GM19351 (cell line): ENCODE data around the gene MBNL3.
"Not testable (repeated sequence)": the region's sequence is repeated elsewhere in the genome, so short reads cannot be mapped to it uniquely, and the experiment has no call there.

Experiments used
- ATAC-seq: cut with Tn5 transposase; IDR thresholded peaks from one replicate; pipeline ENCODE4 v1.9.1; 2021; ENCODE audit warnings: mild to moderate bottlenecking, moderate library complexity; ENCODE audit not compliant: unreplicated experiment

MBNL3 gene

DNA sequence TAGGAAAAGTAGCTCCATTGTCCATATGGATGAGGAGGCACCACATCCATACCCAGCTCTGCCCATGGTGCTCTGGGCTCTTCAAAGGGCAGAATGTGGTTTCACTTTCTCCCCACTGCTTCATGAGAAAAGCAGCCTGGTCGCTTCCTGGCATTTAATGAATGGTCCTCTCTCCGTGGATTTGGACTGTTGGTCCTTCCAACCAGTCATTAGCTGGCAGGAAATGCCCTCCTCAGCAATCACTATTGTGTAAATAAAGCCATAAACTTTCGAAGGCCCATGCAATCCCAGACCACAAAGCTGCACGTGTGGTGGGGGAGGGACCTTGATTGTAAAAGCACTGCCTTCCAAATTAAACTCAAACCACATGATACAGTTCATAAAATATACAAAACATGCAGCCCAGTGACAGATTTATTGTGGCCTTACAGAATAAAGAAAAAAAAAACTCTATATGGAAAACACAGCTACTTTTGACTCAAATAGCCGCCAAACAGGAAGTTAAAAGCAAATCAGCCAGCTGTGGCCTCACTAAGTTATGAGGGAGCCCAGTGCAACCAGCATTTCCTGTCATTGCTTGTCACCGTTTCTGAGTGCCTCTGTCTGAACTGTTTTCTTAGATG lies 8.1 kb downstream of the MBNL3 start:
- ATAC-seq, result peak; percentile 90

- ATAC-seq, result no peak
Observed at GRCh38 chrX:132474544-132475248, 14.1 kb downstream of the MBNL3 start.

DNA sequence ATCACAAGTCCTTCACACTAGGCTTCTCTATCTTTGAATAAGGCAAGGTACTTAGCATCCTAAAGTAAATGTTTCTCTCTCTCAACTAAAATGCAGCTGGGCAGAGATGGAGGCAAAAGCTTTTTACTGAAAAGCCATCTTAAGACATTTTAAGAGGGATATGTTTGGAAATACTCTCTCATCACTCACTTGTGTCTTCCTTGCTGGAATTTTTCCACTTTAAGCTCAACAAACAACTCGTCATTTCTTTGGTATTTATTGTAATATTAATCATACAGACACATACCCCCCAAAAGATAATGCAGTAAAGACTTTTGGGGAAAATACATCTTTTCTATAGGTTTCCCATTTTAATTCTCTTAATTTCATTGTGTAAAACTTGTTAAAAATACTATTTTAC lies 16.4 kb downstream of the MBNL3 start:
- ATAC-seq, result no peak

DNA sequence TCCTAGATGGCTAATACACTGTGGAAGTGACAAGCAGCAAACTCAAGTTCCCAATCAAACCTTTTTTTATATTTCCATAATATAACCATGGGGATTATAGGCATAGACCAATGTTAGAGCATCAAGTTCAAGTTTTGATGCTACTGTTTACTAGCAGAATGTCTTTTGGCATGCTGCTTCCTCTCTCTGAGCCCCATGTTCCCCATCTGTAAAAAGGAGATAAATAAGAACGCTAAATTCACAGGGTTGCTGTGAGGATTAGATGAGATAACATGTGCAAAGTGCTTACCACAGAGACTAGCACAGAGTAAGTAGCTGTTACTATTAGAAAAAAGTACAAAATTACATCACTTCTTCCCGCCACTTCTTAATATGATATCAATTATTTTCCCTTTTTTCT lies 18.0 kb downstream of the MBNL3 start:
- no peak for ATAC-seq

DNA sequence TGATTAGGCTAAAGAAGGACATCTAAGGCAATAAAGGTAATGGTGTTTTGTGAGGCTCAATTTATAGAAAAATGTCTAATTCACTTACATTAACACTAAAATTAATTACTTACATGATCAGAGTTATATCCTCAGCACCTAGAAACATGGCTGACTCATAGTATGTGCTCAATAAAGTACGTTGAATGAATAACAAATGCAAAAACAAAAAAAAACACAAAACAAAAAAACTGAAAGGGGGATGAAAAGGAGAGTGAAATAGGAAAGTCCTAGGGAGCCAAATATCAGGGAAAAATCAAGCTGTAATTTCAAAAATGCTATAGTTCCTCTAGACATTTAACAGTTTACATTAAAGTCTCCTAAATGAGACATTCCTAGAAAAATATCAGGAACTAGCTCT lies 18.7 kb downstream of the MBNL3 start:
- ATAC-seq, result no peak

DNA sequence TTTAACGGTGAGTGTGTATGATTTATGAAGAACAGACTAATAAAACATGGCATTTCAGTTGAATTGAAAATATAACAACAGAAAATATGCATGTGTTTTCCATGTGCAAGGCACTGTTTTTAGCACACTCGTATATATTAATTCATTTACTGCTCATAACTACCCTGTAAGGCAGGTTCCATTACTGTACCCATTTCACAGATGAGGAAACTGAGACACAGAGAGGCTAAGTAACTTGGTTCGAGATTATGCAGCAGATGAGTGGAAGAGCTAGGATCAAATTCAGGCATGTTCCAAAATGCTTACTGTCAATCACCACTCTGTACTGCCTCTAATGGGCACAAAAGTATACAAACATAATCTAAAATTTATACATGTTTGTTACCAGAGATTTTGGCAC lies 20.4 kb downstream of the MBNL3 start:
- no peak for ATAC-seq

GRCh38 chrX:132467989-132468388 lies 20.8 kb downstream of the MBNL3 start:
- no peak for ATAC-seq

DNA sequence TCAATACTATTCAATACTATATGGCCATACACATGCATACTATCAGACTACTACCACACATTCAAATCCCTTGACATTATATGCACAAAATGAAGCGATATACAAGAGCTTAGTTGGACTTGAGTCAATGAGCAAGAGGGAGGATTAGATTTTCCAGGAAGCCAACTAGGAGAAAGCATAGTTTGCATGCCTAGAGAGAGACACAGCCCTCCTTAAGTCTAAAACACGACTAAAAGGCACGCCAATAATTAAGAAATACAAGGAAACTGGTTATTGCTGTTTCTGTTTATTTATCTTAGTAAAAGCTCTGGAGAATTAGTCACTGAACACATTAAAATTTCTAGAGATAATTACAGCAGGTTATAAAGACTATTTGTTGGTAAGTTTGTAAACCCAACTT lies 21.8 kb downstream of the MBNL3 start:
- ATAC-seq, result no peak

GRCh38 chrX:132463411-132463810 lies 25.4 kb downstream of the MBNL3 start:
- ATAC-seq, result no peak

GRCh38 chrX:132461886-132462285 lies 27.0 kb downstream of the MBNL3 start:
- ATAC-seq, result no peak

DNA sequence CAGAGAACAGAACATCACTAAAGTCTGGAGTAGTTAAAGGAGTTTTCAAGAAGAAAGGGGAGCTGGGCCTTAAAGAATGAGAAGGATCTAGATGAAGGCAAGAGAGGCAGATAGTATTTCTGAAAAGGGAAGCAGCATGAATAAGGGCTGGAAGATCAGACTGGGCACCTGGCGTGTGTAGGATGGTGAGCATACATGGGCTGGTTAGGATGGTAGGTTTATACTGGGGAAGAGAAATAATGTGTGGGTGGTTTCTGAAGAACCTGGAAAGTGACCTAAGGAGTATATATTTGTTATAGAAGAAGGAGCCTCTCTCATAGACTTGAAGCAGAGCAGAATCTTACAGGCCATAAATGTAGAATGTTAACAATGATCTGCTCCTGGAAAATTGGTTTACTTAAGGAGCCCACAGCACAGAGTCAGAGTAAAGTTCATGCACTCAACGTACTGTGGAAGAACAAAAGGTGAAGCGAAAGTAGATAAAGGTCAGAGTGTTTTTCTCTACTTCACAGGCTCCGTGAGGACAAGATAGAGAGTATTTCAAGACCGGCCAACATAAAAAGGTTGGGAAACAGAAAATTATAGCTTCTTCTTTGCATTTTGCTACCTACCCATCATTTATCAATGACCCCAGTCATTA lies 35.8 kb downstream of the MBNL3 start:
- no peak for ATAC-seq

DNA sequence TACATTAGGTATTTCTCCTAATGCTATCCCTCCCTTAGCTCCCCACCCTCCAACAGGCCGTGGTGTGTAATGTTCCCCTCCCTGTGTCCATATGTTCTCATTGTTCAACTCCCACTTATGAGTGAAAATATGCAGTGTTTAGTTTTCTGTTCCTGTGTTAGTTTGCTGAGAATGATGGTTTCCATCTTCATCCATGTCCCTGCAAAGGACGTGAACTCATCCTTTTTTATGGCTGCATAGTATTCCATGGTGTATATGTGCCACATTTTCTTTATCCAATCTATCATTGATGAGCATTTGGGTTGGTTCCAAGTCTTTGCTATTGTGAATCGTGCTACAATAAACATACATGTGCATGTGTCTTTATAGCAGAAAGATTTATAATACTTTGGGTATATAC lies 42.9 kb downstream of the MBNL3 start:
- not testable (repeated sequence) for ATAC-seq

GRCh38 chrX:132444936-132445335 lies 43.9 kb downstream of the MBNL3 start:
- no peak for ATAC-seq

- no peak for ATAC-seq
Observed at GRCh38 chrX:132443196-132444135, 45.4 kb downstream of the MBNL3 start.

GRCh38 chrX:132442691-132443090 lies 46.1 kb downstream of the MBNL3 start:
- no peak for ATAC-seq

GRCh38 chrX:132435222-132435621 lies 53.6 kb downstream of the MBNL3 start:
- no peak for ATAC-seq

DNA sequence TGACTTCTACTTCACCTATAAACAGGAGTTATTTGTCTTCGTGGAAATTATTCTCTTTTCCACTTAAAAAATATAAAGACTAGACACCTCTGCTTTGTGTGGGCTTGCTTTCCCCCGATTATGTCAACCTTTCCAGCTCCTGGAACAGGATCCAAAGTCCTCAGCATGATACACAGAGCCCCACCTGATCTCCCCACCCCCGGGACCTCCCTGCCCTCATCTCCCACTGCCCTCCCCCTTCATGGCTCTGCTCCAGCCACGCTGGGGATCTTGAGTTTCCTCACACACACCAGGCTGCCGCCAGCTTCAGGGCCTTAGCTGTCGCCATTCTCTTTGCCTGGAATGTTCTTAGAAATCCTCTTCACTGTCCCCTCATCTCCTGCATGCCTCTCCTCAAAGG lies 55.3 kb downstream of the MBNL3 start:
- no peak for ATAC-seq

DNA sequence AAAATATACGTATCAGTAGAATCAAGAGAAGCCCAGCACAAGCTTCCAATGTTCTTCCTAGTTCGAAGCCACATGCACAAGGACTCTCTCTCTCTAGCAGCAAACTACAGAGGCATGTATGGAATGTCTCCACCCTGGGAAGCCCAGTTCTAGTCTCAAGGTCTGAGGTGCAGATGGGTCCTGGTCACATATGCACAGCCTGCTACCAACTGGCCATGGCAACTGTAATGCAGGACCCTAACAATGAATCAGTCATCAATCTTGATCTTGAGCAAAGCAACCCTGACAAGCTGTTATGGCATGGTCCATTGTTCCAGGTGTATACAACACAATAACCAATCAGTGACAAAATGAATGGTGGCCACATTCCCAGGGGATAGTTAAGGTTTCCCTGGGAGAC lies 55.8 kb downstream of the MBNL3 start:
- ATAC-seq, result no peak

GRCh38 chrX:132428896-132429295 lies 59.9 kb downstream of the MBNL3 start:
- ATAC-seq, result no peak

- ATAC-seq, result peak; percentile 43
Observed at GRCh38 chrX:132426695-132427281, 62.0 kb downstream of the MBNL3 start.
